Tibial nerve (tissue), 4 donors: ENCODE measurements around the gene KCNE5. TPM values are rescaled to one million over a fixed set of nuclear protein-coding genes. Genes with fewer than 3 reads are reported as not detected.
"Not testable (repeated sequence)": the region's sequence is repeated elsewhere in the genome, so short reads cannot be mapped to it uniquely, and the experiment has no call there.

ENCODE experiments used
- DNase-seq, 2 donors: peaks; one replicate each; pipeline ENCODE4 v3.0.0-alpha.2; 2019; ENCODE audit warnings: low spot score in 2 of 2
- H3K27ac ChIP-seq, 4 donors: fragments of 200-600 bp; sonication (generic) in 3 of 4; one replicate each; pipeline ENCODE4 v1.5.1; 2017 to 2019; ENCODE audit warnings: mild to moderate bottlenecking in 1 of 4
- H3K27me3 ChIP-seq, 2 donors: fragments of 200-600 bp; sonication (generic) in 1 of 2; one replicate each; pipeline versions ENCODE4 v1.5.1 to v1.6.0; 2017 to 2019
- H3K36me3 ChIP-seq, 3 donors: fragments of 200-600 bp; sonication (generic); one replicate each; pipeline ENCODE4 v1.5.1; 2018 to 2019
- H3K4me1 ChIP-seq, 4 donors: fragments of 200-600 bp; sonication (generic) in 3 of 4; one replicate each; pipeline ENCODE4 v1.5.1; 2017 to 2019
- H3K4me3 ChIP-seq, 4 donors: fragments of 200-600 bp; sonication (generic) in 3 of 4; one replicate each; pipeline ENCODE4 v1.5.1; 2017 to 2019; ENCODE audit warnings: mild to moderate bottlenecking in 1 of 4, moderate library complexity in 1 of 4
- H3K9me3 ChIP-seq, 4 donors: fragments of 200-600 bp; sonication (generic) in 3 of 4; one replicate each; pipeline ENCODE4 v1.5.1; 2017 to 2019
- CTCF ChIP-seq, 5 experiments: fragments of 200-600 bp in 3 of 5; fragments of 450-650 bp in 2 of 5; sonication (generic) in 3 of 5; IDR thresholded peaks; one replicate each; pipeline ENCODE4 v1.5.1; 2016 to 2019; ENCODE audit warnings: antibody characterized with exemption in 5 of 5, mild to moderate bottlenecking in 3 of 5, moderate library complexity in 2 of 5
- EP300 ChIP-seq, 2 donors: sonication (generic); formaldehyde crosslinking; IDR thresholded peaks; one replicate each; pipeline ENCODE4 v1.6.1; 2017; ENCODE audit warnings: antibody characterized with exemption in 2 of 2, mild to moderate bottlenecking in 1 of 2
- POLR2A ChIP-seq, 2 donors: fragments of 450-650 bp; IDR thresholded peaks; one replicate each; pipeline ENCODE4 v1.6.1; 2017; ENCODE audit warnings: antibody characterized with exemption in 2 of 2, mild to moderate bottlenecking in 2 of 2, moderate library complexity in 2 of 2
- WGBS, 2 donors: methylation state at CpG; one replicate each; pipeline ENCODE4 v1.1.5; 2018; 5-methylcytosine and 5-hydroxymethylcytosine counted together
- small RNA-seq: library from RNA; depleted of rRNA; stranded (forward); fragments of <200 nt; gene quantifications from one replicate; pipeline ENCODE3, GENCODE V24; 2016
- total RNA-seq, 4 donors: library from RNA; depleted of rRNA; stranded (reverse); fragments of >200 nt; gene quantifications; one replicate each; pipeline ENCODE4 v1.1.0, GENCODE V29; 2016

Gene KCNE5
- total RNA-seq, 4 donors from 2014 or later = 0.66 TPM; not detected in 3

DNA sequence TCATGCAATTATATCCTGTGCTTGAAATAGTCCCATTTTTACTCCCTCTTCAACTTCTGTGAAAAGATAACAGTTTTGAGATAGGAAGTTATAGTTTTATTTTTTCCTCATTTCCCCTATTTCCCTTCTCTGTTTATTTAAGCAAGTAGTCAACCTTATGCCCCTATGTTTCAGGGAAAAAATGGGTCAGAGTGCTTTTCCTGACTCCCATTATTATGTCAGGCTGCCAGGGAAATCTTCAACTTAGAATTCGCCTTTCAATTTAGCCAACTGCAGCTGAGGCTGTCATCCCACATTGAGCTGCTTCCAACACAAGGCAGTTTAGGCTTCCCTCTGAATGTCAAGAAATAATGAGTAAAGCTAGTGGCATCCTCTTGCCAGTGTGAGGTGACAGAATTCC, 46.1 kb downstream of the KCNE5 start:
- H3K9me3 ChIP-seq = no peaks in the 10 kb centered on the region
- no peaks in the 10 kb centered on the region for H3K36me3 ChIP-seq
- no peak overlapping the region for H3K27ac ChIP-seq
- H3K4me3 ChIP-seq = no peak overlapping the region
- 61 to 83% methylated on average over 1 of the region's 1 CpG for WGBS, 2 donors
- no peaks in the 10 kb centered on the region for H3K4me1 ChIP-seq
- H3K27me3 ChIP-seq = peaks cover 0 to 14% of the 10 kb centered on the region in 2 donors
- TF ChIP-seq CTCF (IDR thresholded peaks at IDR 0.05) (no peak), EP300 (IDR thresholded peaks at IDR 0.05) (no peak), POLR2A (IDR thresholded peaks at IDR 0.05) (no peak)
- DNase-seq = no peak

DNA sequence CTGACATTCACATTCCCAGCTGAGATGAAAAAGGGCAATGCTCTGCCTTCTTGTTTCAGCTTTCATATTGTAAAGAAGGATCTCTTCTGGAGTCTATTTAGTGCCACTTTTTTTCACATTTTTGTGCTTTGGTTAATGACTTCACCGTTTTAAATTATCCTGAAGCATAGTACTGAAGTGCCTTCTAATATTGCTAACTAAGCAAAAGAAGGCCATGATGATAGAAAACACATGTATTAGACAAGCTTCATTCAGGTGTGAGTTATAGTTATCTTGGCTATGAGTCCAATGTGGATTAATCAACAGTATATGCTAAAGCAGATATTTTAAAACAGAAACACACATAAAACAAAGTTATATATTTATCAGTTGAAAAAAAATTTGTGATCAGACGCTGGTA, 47.9 kb downstream of the KCNE5 start:
- Histone ChIP-seq H3K27ac (no peak overlapping the region), H3K4me1 (no peaks in the 10 kb centered on the region), H3K4me3 (no peak overlapping the region), H3K9me3 (no peaks in the 10 kb centered on the region), H3K27me3 (peaks cover 0 to 10% of the 10 kb centered on the region in 2 donors), H3K36me3 (no peaks in the 10 kb centered on the region)
- TF ChIP-seq EP300 (IDR thresholded peaks at IDR 0.05) (no peak), CTCF (IDR thresholded peaks at IDR 0.05) (no peak), POLR2A (IDR thresholded peaks at IDR 0.05) (no peak)
- 61 to 82% methylated on average over 2 of the region's 2 CpGs for WGBS, 2 donors
- DNase-seq = no peak

DNA sequence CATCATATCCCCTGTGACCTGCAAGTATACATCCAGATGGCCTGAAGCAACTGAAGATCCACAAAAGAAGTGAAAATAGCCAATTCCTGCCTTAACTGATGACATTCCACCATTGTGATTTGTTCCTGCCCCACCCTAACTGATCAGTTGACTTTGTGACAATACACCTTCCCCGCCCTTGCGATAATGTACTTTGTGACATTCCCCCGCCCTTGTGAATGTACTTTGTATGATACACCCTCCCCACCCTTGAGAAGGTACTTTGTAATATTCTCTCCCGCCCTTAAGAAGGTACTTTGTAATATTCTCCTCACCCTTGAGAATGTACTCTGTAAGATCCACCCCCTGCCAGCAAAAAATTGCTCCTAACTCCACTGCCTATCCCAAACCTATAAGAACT, 48.9 kb downstream of the KCNE5 start:
- not testable (repeated sequence) for H3K27me3 ChIP-seq, H3K36me3 ChIP-seq, H3K27ac ChIP-seq, H3K4me1 ChIP-seq, DNase-seq, H3K9me3 ChIP-seq, H3K4me3 ChIP-seq
- 67 to 70% methylated on average over 4 of the region's 4 CpGs for WGBS, 2 donors

Small RNA genes lying within 50 kb of the gene (small RNA-seq; reads per million reads assigned to genes)
- not detected for gene AL118496.2

Other genes with a start within 250 kb of the KCNE5 start
- gene GUCY2F, start 143.1 kb downstream of the KCNE5 start, total RNA-seq = not detected
- gene NXT2, start 88.3 kb downstream of the KCNE5 start, total RNA-seq = 10 to 100 TPM in 1 of 4 donors, 1 to 10 TPM in 3; 5.1 to 10.7 (median 7.8) TPM
- gene ACSL4, start 108.1 kb upstream of the KCNE5 start, total RNA-seq = 10 to 100 TPM; 17.9 to 68.7 (median 26.6) TPM